GM21526 (cell line): ENCODE data around the gene DCLK1.

Experiments
- ATAC-seq: cut with Tn5 transposase; IDR thresholded peaks from one replicate; pipeline ENCODE4 v1.9.1; 2021; ENCODE audit warnings: moderate library complexity; ENCODE audit not compliant: unreplicated experiment, low FRiP score

Gene DCLK1

DNA sequence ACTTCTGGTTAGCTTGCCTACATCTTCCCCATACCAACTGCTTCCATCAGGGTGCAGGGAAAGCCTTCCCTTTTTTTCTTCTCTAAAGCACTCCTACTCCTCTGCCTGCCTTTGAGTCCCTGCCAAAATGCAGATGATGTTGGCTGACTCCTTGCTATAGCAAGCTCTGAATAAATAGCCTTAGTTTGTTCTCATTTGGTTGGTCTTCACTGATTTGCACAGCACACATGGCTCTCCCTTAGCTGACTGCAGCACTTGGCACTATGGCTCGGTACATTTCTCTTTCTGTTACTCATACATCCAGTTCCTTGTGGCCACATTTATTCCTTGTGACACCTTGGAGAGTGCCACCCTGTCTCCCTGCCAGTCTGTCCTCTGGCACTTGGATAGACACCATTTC lies 249.8 kb downstream of the DCLK1 start:
- ATAC-seq, result no peak

- ATAC-seq, result no peak
These were observed 252.1 kb downstream of the DCLK1 start for GRCh38 chr13:35879111-35879510.

GRCh38 chr13:35876601-35877000 lies 254.6 kb downstream of the DCLK1 start:
- ATAC-seq, result no peak

- ATAC-seq, result no peak
These were observed 256.5 kb downstream of the DCLK1 start for GRCh38 chr13:35874704-35875103.

- no peak for ATAC-seq
These were observed 258.8 kb downstream of the DCLK1 start for GRCh38 chr13:35872369-35872768.

DNA sequence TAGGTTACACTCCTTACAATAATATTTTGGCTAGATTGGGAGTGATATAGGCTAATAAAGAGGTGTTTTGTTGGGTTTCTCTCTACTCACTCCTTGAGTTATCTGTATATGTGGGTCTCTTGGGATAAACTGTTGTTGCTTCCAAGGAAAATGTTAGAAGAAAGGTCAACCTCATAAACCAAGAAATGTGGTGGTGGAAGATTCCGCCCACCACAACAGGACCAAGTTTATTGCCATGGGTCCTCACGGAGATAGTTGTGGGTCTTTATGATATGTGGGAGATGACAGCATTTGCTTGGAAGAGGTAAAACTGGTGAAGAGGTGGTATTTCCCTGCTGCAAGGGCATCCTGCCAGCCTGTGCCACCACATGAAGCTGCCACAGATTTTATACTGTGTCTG lies 259.6 kb downstream of the DCLK1 start:
- ATAC-seq, result no peak

GRCh38 chr13:35866801-35867200 lies 264.4 kb downstream of the DCLK1 start:
- ATAC-seq, result no peak

- no peak for ATAC-seq
These were observed 265.6 kb downstream of the DCLK1 start for GRCh38 chr13:35865341-35866240.

DNA sequence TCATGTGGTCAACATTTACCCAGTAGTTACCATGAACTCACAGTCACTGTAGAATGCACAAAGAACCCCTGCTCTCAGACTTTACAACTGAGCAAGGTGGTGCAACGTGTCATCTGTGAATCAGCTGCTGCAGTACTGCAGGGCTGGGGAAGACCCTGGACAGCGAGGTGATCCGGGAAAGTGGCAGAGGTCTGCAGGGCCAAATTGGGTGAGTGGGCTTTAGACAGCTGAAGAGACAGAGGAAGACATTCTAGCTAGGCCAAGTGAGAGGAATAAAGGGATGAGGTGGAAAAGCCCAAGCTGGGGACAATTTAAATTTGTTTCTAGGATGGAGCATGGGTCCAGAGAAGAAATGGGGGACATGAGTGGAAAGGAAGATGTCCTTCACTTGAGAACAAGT lies 270.5 kb downstream of the DCLK1 start:
- no peak for ATAC-seq

DNA sequence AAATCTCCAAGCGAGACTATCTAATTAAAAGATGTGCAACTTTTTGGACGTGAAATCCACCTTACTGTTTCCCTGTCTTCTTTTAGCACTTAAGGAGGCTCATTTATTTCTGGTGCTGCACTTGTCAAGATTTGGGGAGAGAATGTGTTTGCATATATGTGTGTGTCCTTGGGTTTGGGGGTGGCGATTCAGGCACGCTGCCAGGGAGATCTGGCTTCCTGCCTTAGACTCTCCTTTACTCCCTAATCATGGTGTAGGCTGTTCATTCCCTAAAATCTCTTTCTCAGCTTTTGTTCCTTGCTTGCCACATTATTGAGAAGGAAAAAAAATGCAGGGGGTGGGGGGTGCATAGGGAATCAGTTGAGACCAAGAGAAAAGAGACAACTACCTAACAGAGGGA lies 271.2 kb downstream of the DCLK1 start:
- ATAC-seq, result no peak

GRCh38 chr13:35858665-35859064 lies 272.5 kb downstream of the DCLK1 start:
- no peak for ATAC-seq

DNA sequence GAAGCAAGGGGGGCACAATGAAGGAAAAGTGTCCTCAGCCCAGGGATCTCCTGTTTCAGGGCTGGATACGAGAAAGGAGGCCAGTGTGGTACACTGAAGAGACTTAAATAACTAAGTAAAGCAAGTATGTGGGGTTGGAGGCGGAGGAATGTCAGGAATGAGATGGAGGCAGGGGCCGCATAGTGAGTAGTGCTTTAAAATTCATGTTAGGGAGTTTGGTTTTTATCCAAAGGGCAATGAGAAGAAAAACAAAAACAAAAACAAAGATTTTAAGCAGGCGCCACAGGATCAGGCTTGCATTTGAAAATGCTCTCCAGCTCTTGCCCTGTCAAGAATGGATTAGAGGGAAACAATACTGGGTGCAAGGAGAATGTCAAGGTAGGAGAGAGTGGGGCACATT lies 273.4 kb downstream of the DCLK1 start:
- no peak for ATAC-seq

DNA sequence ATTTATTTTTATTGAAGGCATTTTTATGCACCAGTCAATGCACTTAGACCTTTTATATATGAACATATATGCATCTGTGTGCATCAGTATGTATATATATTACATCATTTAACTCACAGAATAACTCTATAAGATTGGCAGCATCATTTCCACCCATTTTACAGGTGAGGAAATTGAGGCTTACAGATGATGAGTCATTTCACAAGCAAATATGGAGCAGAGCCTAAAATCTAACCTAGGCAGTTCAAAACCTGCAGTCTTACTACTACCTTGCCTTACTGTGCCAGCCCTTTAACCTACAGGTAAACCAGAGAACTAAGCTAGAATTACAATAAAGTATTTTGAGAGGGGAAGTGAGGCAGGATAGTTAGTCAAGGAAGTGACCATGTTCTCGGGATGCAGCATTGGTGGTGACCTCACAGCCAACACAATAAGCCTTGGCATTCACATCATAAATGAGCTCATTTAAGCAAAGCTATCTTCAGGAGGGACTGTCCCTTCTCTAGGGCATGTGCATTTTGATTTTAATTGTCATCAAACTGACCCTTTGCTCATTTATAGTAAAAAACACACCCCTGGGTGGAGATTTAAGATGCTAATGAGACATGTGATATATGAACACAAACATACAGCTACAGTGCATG lies 274.3 kb downstream of the DCLK1 start:
- no peak for ATAC-seq

- ATAC-seq, result no peak
These were observed 275.1 kb downstream of the DCLK1 start for GRCh38 chr13:35856084-35856483.

GRCh38 chr13:35855531-35856019 lies 275.6 kb downstream of the DCLK1 start:
- no peak for ATAC-seq

- ATAC-seq, result no peak
These were observed 276.9 kb downstream of the DCLK1 start for GRCh38 chr13:35854286-35854685.

DNA sequence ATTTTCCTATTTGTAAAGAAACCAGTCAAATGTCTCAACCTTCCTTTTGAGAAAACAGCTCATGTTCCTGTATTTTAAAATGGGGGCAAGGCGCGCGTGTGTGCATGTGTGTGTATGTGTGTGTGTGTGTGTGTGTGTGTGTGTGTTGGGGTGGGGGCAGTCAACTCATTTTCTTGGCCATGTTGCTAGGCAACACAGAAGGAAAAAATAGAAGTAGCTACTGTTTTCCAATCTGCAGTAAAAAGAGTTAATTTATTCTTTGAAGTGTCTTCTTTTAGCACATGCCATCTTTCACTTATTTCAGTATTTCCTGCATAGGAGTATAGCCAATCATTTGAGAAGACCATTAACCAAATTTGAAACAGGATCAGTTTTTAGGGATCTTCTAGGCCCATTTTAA lies 279.3 kb downstream of the DCLK1 start:
- no peak for ATAC-seq

GRCh38 chr13:35851356-35851755 lies 279.8 kb downstream of the DCLK1 start:
- ATAC-seq, result no peak

GRCh38 chr13:35850569-35850968 lies 280.6 kb downstream of the DCLK1 start:
- ATAC-seq, result no peak

GRCh38 chr13:35849256-35849644 lies 281.9 kb downstream of the DCLK1 start:
- no peak for ATAC-seq

DNA sequence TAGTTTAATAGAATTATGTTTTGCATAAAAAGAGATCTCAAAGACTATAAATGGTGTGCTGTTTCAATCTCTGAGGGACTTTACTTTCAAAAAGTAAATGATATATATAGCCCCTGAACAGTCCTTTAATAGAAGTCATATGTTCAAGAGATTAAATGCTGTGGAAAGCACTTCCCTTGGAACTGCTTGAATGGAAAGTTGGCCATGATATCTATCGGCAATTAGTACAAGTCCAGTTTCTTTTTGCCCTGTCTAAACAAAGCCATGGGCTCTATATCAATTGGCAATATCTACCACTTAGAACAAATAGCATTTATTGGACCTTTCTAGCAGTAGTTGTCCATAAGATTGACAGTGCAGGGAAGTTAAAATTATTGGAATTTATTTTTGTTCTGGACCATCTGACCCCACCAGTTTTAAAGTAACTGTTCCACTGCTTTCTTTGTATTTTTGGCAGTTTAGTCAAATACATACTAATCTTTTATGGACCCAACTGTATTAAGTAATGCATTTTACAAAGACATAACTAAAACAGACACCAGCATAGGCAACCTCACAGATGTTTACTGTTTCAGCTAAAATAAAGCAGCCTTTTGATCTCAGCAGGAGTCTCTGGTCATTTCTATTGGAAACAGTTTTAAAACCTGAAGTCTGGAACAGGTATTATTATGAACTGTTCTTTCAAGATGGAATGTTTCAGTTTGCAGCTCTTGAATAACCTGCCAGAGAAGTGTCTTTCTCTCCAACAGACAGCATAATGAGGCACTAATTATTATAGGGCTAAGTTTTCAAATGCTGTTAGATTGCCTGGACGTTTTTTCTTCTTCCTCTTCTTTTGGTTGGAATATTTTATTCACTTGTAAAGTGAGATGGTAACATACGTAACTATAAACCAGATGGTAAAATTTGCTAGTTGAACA lies 282.6 kb downstream of the DCLK1 start:
- ATAC-seq, result no peak
